ENCODE data around the gene AKAP13. TPM values are rescaled to one million over a fixed set of nuclear protein-coding genes. Genes with fewer than 3 reads are reported as not detected.

The AKAP13 gene
- total and polyA plus RNA-seq, 2 of the 8 experiments (the other 6 are each of a cell fraction or from before 2014, with no cell fraction given), result 14.0 to 46.2 TPM

GRCh38 chr15:85408270-85408746 is 27.9 kb downstream of the AKAP13 start:
- Histone ChIP-seq H3K79me2 (ENCODE audit: control insufficient read depth in 1 of 2, insufficient read depth in 2 of 2, low read length in 2 of 2) (peaks cover 10 to 93% of the 10 kb centered on the region in 2 experiments; a peak in 3 of 4 replicates), H3K27me3 (replicated peaks in 1 of 4; ENCODE audit: control insufficient read depth in 3 of 4, extremely low read depth in 1 of 4, insufficient read depth in 3 of 4, low read length in 3 of 4) (no peaks in the 10 kb centered on the region), H3K9me3 (ENCODE audit: insufficient read depth in 2 of 2, low read depth in 1 of 2, low read length in 1 of 2) (no peaks in the 10 kb centered on the region), H3K27ac (ENCODE audit: low read depth, low read length) (no peak overlapping the region), H4K91ac (replicated peaks; ENCODE audit: insufficient read length, low read length) (no peak overlapping the region), H3K4me3 (ENCODE audit: extremely low read depth in 1 of 4, insufficient read depth in 2 of 4, low read depth in 3 of 4, low read length in 4 of 4) (no peak overlapping the region), H2AFZ (ENCODE audit: low read length) (no peak overlapping the region), H3K36me3 (ENCODE audit: control insufficient read depth in 2 of 4, insufficient read depth in 4 of 4, low read length in 3 of 4) (no peaks in the 10 kb centered on the region), H4K8ac (ENCODE audit: extremely low read depth, insufficient read depth, low read length) (no peak overlapping the region), H2BK5ac (ENCODE audit: low read depth, low read length) (no peak overlapping the region), H3K4me1 (replicated peaks in 1 of 4; ENCODE audit: control insufficient read depth in 3 of 4, insufficient read depth in 4 of 4, low read length in 3 of 4) (peaks cover 2 to 11% (median 4%) of the 10 kb centered on the region in 4 experiments; a peak in 3 of 7 replicates), H3K9ac (replicated peaks in 1 of 4; ENCODE audit: extremely low read depth in 1 of 4, low read depth in 3 of 4, low read length in 3 of 4) (no peak overlapping the region), H3K23ac (ENCODE audit: insufficient read length) (no peak overlapping the region), H3K56ac (replicated peaks; ENCODE audit: insufficient read length, low read depth, low read length) (no peak overlapping the region), H2BK12ac (ENCODE audit: low read depth, low read length) (no peak overlapping the region), H3K4ac (replicated peaks; ENCODE audit: insufficient read length, low read depth, low read length) (no peak overlapping the region), H3K18ac (ENCODE audit: extremely low read depth, low read length) (no peak overlapping the region), H3K14ac (ENCODE audit: insufficient read length) (no peak overlapping the region), H2BK120ac (replicated peaks; ENCODE audit: low read depth, low read length) (no peak overlapping the region), H2AK5ac (ENCODE audit: low read depth, low read length) (no peak overlapping the region), H2BK15ac (ENCODE audit: low read length) (no peak overlapping the region), H4K20me1 (replicated peaks in 1 of 2; ENCODE audit: control insufficient read depth in 1 of 2, insufficient read depth in 2 of 2, low read length in 2 of 2) (peaks cover 3 to 18% of the 10 kb centered on the region in 2 experiments), H2BK20ac (ENCODE audit: low read length) (no peak overlapping the region), H3K79me1 (ENCODE audit: low read depth, low read length) (no peaks in the 10 kb centered on the region; the same call in none of the 2 replicates), H3K4me2 (ENCODE audit: insufficient read depth in 1 of 2, low read depth in 2 of 2, low read length in 2 of 2) (no peak overlapping the region), H3K23me2 (ENCODE audit: low read depth, low read length) (no peaks in the 10 kb centered on the region), H4K5ac (ENCODE audit: insufficient read length, low read depth, low read length) (no peak overlapping the region)
- FAIRE-seq, result no peak
- ChIA-PET POLR2A (ENCODE audit: partially characterized antibody) (no interaction called here), CTCF (ENCODE audit: partially characterized antibody) (no interaction called here)
- no peak for DNase-seq (ENCODE audit: low read depth in 1 of 2, low spot score in 2 of 2)
- WGBS, 2 experiments (ENCODE audit: extremely low coverage in 1 of 2, insufficient coverage in 1 of 2, insufficient read length in 1 of 2, insufficient replicate concordance in 2 of 2, low coverage in 1 of 2, low lambda C conversion rate in 2 of 2, missing lambda C conversion rate in 1 of 2), result 96% methylated on average over 6 of the region's 6 CpGs; no CpG with 5 or more reads in 1 of the 2 experiments
- TF ChIP-seq PHF8 (conservative IDR thresholded peaks at IDR 0.05; ENCODE audit: low read depth, low read length) (no peak), CEBPB (IDR thresholded peaks at IDR 0.05; ENCODE audit: low read depth, low read length) (no peak), SP1 (IDR thresholded peaks at IDR 0.05; ENCODE audit: low read depth, low read length) (no peak), CTBP2 (IDR thresholded peaks at IDR 0.05; ENCODE audit: borderline replicate concordance, insufficient read depth, insufficient read length, low read length) (no peak), GTF2F1 (IDR thresholded peaks at IDR 0.05; ENCODE audit: borderline replicate concordance, low read depth, low read length) (no peak), RFX5 (IDR thresholded peaks at IDR 0.05; ENCODE audit: borderline replicate concordance, low read depth, low read length) (no peak), SIRT6 (IDR thresholded peaks at IDR 0.05; ENCODE audit: low read length) (no peak), POLR2A (IDR thresholded peaks at IDR 0.05; ENCODE audit: control extremely low read depth in 1 of 2, low read depth in 2 of 2, low read length in 2 of 2) (no peak), POLR2AphosphoS5 (IDR thresholded peaks at IDR 0.05; ENCODE audit: low read depth, low read length) (no peak), YY1 (IDR thresholded peaks at IDR 0.05; ENCODE audit: low read depth, low read length) (no peak), NANOG (IDR thresholded peaks at IDR 0.05; ENCODE audit: insufficient read depth, low read depth, low read length, poor library complexity, severe bottlenecking) (no peak)

All from H1 (cell line).